Activated T-cell treated with anti-CD3 and anti-CD28 coated beads, Interleukin-2, amount 50 U/mL, for 1 hour (primary cell): ENCODE data around the gene IGFBP4.

Experiments
- DNase-seq: peaks from one replicate; pipeline ENCODE4 v3.0.0-alpha.2; 2020

IGFBP4 gene

GRCh38 chr17:40432864-40433528, 10.3 kb upstream of the IGFBP4 start:
- DNase-seq = no peak

DNA sequence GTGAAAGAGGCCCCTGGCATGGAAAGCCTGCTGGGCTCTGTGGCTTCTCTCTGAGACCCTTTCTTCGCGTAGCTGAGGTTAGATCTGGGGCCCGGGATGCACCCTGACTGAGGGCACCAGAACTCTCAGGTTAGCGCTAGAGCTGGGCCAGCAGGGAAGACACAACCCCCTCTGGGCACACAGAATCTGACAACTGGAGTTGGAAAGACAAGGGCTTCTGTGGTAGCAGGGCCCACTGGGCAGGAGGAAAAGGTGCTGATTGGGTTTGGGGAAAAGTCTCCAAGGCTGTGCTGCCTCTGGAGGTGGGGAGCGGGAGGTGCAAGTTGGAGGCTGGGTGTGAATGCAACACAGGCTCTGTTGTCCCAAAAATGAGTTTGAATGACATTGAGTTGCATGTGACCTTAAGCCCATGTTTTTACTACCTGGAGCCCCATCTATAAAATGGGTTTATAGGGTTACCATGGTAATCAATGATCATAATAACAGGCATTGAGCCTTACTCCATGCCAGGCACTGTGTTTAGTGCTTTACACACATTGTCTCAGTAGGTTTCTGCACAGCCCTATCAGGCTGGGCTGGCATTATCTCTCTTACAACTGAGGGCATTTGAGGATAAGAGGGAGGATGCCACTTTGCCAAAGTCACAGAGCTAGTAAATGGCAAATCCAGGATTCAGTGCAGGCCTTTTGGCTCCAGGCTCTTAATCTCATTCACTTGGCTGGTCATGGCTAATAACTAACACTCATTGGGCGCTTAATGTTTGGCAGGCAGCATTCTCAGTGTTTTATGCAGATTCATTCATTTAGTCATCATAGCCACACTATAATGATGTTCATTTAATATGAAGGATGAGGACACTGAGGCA, 9.5 kb upstream of the IGFBP4 start:
- DNase-seq = no peak

DNA sequence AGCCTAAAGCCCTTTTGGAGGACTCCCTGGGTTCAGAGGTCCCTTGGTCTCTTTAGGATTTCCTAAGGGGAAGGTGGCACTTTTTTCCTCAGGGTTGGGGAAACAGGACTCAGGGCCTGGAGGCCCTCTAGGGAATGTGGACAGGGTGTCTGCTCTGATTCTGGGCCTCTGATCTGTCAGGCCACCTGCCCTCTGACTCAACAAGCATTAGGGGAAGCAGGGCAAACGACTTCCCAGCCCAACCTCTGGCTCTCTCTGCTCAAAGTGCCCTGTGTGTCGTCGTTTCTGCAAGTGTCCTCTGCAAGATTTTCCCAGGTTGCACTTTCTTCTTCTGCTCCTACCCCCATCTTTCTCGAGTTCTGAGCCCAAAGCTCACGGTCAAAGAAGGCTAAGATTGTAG, 6.6 kb upstream of the IGFBP4 start:
- DNase-seq = no peak

DNA sequence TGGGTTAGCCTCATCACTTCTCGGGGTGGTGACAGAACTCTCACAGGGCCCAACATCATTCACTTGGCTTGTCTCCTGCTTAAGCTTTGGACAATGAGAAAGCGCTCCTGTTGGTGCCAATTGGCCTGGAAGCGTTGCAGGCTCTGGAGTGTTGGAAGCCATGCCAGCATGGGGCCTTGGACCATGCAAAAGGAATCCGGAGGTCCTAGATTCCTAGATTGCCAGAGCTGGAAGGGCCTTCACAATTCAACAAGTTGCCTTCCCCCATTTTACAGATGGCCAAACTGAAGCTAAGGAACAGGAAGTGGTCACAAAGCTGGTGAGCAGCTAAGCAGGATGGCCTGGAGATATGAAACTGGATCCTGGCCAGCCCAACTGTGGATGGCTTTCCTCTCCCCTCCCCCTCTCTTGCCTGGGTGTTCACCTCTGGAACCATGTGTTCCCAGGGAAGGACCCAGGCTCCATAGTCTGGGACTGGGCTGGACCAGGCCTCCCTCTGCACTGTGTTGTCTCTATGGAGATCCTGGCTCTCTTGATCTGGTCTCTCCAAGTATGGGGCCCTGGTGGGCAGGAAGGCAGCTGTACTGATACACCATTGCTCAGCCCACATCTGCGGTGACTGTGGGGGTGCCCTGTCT, 6.0 kb upstream of the IGFBP4 start:
- no peak for DNase-seq

GRCh38 chr17:40440166-40440565, 3.1 kb upstream of the IGFBP4 start:
- no peak for DNase-seq

DNA sequence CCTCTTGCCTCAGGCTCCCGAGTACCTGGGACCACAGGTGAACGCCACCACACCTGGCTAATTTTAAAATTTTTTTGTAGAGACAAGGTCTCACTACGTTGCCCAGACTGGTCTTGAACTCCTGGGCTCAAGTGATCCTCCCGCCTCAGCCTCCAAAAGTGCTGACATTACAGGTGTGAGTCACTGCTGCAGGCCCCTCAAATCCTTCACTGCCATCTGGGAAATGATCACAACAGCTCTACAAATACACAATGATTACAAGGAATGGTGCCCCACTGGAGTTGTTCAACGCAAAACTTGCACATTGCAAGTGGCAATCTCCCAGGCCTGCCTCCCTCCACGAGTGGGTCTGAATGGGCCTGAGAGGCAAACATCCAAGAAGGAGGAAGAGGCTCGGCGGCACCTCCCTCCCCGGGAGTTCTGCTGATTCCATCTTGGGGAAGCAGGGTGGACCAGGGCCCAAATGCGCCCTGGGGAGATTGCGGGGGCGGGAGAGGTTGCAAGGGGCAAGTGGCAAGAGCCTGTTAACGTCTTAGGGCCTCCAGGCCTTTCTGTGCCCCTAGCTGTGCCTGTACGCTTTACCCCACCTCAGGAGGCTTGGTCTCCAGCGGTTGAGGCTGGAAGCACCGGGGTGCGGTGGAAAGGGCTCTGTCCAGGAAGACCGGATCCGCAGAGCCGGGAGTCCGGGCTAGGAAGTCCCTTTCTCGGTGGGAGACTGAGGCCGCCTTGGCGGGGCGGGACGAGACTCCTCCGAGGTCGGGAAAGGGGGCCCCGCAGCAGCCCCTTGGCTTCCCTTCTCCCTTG, 656 bp upstream of the IGFBP4 start:
- DNase-seq = no peak

DNA sequence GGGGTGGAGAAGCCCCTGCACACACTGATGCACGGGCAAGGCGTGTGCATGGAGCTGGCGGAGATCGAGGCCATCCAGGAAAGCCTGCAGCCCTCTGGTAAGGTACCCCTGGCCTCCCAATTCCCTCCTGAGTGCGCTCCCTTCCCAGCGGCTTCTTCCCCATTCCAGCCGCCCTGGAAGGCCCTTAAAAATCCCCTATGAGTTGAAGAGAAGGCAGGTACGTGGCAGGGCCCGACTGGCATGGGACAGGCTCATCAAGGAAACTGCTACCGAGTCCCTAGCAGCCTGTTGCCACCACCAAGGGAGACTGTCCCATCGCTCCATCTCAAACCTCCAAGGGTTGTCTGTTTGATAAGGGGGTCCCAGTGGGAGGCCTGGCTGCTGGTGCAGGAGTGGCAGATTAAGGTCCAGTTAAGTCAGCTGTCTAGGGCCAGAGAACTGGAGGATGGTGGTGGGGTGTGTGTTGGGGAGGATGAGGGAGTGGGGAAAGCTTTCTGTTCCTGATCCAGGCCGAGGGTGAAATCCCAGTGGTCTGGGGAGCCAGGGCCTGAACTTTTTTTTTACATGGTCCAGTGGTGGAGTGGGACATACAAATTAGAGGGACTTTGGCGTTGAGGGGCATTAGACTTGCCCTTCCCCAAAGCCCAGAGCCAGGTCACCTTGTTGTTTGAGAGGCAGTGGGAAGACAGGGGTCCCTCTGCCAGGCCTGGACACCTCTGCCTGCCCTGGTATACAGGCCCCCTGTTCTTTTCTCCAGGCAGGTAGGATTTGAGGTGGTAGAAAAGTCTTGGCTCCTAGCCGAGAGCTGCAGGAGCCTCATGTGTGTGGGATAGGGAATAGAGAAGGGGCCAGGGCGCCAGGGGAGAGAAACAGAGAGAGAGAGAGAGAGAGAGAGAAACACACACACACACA, 994 bp downstream of the IGFBP4 start:
- DNase-seq = peak; percentile 27

DNA sequence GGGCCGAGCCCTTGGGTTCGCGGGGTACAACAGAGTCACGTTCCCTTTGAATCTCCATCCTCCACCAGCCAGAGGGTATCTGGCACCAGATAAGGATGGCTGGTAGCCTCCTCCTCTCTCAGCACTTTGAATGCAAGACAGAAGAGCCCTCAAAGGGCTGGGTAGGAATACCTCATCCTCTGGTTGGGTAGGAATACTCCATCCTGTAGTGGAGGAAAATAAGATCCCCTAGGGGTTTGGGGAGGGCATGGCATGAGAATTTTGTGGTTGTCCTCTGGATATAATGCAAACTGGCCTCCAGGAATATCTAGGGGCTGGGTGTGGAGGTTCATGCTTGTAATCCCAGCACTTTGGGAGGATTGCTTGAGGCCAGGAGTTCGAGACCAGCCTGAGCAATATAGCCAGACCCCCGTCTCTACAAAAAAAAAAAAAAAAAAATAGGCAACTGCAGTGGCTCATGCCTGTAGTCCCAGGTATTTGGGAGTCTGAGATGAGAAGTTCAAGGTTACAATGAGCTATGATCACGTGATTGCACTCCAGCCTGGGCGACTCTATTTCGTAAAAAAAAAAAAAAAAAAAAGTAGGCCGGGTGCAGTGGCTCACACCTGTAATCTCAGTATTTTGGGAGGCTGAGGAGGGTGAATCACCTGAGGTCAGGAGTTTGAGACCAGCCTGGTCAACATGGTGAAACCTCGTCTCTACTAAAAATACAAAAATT, 2.7 kb downstream of the IGFBP4 start:
- no peak for DNase-seq

GRCh38 chr17:40447148-40447644, 3.9 kb downstream of the IGFBP4 start:
- no peak for DNase-seq

GRCh38 chr17:40447806-40448205, 4.6 kb downstream of the IGFBP4 start:
- no peak for DNase-seq

DNA sequence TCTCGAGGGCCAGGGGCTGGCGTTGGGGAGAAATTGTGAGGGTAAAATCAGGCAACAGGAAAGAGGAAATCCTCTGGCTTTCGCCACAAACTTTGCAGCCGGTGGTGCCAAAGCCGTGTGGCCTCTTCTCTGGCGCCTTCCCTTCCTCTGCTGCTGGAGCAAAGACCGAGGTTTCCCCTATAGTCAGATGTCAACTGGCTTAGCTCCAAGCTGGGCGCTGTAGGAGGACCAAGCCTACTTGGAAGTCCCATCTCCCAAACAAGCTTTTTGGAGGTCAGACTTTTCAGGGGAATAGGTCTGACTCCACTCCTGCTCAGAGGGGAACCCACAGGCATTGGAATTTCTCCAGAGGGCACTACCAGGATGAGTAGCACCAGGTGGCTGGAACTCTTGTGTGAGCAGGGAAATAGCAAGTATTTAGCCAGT, 5.0 kb downstream of the IGFBP4 start:
- DNase-seq = no peak

- no peak for DNase-seq
Observed at GRCh38 chr17:40448639-40449261, 5.5 kb downstream of the IGFBP4 start.

- peak; percentile 32 for DNase-seq
Observed at GRCh38 chr17:40450175-40450574, 6.9 kb downstream of the IGFBP4 start.

GRCh38 chr17:40451420-40451819, 8.2 kb downstream of the IGFBP4 start:
- DNase-seq = no peak

DNA sequence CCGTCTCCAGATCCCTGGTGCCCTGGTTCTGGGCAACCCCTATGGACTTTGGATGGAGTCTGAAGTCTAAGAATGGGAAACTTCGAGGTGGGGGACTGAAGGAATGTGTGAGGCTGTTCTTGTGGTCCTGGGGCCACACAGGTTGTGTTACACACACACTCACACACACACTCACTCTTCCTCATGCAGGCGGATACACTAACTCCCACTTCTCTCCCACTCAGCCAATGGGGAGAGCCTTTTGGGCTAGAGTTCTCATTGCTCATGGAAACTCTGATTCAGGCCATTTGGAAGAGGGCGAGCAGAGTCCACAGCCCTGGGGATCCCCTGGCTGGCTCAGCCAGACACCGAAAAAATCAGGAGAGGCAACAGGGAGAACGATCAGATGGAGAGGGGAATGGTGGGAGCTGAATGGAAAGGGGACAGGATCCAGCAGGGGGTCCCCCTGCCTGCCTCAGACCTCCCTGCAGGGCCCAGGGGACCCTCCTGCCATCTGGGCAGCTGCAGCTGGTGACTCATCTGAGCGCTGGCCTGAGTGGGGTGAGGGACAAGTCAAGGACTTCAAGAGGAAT, 9.1 kb downstream of the IGFBP4 start:
- DNase-seq = no peak

DNA sequence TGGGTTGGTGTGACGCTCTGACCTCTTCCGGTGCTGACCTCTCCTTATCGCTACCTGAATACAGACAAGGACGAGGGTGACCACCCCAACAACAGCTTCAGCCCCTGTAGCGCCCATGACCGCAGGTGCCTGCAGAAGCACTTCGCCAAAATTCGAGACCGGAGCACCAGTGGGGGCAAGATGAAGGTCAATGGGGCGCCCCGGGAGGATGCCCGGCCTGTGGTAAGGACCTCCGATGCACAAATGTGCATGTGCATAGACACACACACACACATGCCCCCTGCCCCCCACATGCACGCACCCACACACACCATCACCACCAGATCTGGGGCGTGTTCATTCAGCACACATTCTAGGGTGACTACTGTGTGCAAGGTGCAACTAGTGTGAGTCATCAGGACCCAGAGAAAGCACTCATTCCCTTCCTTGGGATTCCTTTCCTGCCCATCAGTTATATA, 9.7 kb downstream of the IGFBP4 start:
- DNase-seq = no peak

- DNase-seq = no peak
Observed at GRCh38 chr17:40453881-40454612, 10.8 kb downstream of the IGFBP4 start.

DNA sequence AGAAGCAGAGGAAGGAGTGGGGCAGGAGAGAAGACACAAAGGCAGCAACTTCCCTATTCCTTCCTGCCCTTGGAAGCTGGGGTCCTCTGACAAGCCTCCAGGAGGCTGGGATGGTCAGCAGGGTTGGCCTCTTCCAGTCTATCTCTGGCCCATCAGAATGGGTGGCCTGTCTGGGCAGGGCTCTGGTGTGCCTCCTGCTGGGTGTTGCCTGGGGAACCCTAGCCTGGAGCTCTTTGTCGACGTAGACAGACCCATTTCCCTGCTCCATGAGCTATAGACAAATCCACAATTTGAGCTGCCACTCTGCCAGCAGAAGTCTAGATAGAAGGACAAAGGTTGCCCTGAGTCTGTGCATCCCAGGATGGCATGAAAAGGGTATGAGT, 11.4 kb downstream of the IGFBP4 start:
- no peak for DNase-seq

DNA sequence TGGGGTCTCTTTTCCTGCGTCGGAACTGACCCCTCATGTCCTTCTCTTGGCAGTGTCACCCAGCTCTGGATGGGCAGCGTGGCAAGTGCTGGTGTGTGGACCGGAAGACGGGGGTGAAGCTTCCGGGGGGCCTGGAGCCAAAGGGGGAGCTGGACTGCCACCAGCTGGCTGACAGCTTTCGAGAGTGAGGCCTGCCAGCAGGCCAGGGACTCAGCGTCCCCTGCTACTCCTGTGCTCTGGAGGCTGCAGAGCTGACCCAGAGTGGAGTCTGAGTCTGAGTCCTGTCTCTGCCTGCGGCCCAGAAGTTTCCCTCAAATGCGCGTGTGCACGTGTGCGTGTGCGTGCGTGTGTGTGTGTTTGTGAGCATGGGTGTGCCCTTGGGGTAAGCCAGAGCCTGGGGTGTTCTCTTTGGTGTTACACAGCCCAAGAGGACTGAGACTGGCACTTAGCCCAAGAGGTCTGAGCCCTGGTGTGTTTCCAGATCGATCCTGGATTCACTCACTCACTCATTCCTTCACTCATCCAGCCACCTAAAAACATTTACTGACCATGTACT, 13.2 kb downstream of the IGFBP4 start:
- DNase-seq = no peak
